Measurements from ENCODE around the gene TRMT2A.

TRMT2A gene

DNA sequence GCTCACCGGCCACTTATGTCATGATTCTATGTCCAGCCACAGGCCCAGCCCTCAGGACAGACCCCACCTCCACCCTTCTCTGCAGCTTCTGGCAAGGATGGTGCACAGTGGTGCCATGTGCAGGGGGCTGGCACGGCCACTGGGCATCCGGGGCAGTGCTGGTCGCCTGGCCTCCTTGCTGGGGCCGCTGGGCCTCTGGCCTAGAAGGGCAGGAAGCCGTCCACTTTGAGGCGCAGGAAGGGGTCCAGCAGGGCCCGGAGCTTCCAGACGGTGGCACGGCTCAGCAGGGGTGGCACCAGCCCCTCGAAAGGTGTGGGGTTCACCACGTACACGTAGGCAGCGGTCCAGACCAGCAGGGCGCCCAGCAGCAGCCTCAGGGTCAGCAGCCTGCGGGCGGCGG lies 31.4 kb upstream of the TRMT2A start:
- DNase-seq (ENCODE audit: low spot score) = no peak

DNA sequence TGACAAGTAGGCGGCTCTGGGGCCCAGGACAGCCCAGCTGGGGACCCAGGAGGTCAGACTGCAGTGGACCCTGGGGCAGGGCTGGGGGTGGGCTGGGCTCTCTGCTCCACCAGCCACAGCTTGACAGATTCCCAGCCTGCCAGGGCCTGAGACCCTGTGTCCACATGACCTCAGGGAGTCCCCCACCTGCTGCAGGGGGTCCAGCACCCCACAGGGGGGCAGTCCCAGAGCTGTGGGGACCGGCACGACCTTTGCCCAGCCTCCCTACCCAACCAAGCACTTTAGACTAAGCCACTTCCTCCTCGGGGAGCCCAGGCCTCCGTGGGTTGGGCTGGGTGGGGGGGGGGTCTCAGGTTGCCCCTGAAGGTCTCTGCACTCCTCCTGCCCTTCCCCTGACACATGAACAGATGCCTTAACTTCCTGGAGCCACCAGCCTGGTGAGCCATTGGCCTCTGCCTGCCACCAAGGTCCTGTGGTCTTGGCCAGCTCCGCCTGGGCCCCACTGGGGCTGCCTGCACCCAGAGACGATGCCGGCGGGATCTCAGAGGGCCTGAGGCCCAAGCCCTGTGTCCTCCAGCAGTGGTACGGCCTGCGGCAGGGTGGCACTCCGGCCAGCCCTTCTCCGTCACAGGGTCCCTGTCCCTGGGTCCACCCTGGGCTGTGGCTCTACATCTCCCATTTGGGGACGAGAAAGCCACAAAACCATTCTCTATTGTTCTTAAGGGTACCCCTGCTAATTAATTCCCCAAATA lies 30.4 kb upstream of the TRMT2A start:
- DNase-seq (ENCODE audit: low spot score) = no peak

DNA sequence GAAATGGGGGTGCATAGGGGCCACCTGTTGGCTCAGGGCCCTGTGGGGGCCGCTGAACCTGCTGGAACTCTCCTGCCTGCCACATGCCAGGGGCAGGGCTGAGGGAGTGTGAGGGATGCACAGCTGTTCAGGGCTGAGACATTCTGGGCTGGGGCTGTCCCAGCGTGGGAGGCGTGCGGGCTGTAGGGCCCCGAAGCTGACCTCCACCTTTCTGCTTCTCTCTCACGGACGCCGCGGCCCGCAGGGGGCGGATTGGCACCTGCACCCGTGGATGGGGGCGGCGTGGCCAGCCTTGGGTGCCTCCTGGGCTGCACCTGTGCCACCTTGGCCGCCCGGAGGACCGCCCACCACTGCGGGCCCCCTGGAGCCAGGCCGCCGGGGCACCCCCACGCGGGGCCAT lies 29.8 kb upstream of the TRMT2A start:
- DNase-seq (ENCODE audit: low spot score) = no peak

DNA sequence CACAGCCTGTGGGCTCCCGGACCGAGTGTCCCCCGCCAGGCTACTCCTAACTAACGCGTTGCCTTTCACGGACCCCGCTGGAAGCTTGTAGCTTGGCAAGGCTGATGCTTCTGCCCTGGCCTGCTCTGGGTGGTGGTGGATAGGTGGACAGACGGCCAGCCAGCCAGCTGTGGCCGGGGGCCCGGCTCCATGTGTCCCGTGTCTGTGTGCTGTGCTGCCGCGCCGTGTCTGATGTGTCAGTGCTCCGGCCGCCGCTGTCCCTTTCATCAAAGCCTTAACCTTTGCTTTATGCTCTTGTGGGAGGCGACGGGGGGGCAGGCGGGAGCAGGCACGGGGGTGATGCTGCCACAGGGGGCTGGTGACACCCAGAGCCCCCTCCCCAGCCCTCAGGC lies 28.8 kb upstream of the TRMT2A start:
- no peak for DNase-seq (ENCODE audit: low spot score)

DNA sequence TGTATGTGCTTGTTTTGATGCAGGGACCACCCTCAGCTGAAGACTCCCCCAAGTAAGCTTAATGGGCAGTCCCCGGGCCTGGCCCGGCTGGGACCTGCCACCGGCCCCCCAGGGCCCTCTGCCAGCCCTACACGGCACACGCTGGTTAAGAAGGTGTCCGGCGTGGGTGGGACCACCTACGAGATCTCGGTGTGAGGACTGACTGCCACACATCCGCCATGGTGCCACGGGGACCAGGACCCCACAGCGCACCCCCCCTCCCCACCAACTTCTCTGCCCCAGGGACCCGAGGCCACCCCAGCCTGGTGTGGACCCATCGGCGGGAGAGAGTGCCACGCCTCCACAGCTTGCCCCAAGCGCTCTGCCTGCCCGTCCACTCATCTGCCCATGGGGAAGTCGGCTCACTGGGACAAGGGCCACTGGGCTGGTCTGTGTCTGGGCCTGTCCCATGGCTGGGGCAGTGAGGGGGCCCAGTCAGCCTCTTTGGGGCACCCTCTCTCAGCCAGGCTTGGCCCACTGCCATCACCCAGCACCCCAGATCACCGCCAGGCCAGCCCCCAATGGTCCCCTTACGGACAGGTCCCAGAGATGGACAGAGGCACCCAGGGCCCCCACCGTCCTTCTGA lies 28.3 kb upstream of the TRMT2A start:
- no peak for DNase-seq (ENCODE audit: low spot score)

DNA sequence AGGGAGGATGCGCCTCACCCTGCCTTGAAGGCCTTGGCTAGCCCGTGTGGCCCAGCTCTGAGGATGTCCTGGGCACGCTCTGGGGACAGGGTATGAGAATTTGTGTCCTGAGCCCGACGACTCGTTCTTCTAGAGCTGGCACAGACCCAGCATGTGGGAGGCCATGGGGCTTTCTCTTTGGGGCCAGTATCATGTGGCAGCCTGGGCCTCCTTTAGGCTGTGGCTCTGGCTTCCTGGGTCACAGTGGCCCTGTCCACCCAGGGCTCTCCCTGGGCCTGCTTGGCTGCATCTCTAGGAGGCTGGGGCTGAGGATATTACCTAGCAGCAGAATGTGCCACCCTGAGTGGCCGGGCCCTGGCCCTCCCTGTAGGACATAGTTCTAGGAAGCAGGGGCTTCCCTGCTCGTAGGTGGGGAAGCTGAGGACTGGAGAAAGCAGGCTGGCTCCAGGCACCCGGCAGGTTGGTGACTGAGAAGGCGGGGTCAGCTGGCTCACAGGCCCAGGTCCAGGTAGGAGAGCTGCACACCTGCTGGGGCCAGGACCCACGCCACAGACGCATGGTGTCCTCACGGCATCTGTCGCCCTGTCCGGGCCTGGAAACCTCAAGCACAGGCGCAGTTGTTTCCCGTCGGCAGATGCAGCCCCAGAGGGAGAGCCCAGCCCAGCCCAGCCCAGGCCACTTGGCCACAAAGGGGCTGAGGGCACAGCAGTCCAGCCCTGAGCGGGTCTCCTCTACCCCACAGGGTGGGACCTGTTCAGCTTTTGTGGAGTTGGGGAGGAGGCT lies 27.0 kb upstream of the TRMT2A start:
- DNase-seq (ENCODE audit: low spot score) = no peak

DNA sequence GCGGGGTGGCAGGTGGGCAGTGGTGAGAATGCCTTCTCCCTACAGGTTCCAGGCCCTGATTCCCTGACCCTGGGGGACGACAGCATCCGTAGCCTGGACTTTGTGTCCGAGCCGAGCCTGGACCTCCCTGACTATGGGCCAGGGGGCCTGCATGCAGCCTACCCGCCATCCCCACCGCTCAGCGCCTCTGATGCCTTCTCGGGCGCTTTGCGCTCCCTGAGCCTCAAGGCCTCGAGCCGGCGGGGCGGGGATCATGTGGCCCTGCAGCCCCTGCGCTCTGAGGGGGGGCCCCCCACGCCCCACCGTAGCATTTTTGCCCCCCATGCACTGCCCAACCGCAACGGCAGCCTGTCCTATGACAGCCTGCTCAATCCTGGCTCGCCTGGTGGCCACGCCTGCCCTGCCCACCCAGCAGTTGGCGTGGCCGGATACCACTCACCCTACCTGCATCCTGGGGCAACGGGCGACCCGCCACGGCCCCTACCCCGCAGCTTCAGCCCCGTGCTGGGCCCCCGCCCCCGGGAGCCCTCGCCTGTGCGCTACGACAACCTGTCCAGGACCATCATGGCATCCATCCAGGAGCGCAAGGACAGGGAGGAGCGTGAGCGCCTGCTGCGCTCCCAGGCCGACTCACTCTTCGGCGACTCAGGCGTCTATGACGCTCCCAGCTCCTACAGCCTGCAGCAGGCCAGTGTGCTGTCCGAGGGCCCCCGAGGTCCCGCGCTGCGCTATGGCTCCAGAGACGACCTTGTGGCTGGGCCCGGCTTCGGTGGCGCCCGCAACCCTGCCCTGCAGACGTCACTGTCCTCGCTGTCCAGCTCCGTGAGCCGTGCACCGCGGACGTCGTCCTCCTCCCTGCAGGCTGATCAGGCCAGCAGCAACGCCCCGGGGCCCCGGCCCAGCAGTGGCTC lies 25.9 kb upstream of the TRMT2A start:
- no peak for DNase-seq (ENCODE audit: low spot score)

DNA sequence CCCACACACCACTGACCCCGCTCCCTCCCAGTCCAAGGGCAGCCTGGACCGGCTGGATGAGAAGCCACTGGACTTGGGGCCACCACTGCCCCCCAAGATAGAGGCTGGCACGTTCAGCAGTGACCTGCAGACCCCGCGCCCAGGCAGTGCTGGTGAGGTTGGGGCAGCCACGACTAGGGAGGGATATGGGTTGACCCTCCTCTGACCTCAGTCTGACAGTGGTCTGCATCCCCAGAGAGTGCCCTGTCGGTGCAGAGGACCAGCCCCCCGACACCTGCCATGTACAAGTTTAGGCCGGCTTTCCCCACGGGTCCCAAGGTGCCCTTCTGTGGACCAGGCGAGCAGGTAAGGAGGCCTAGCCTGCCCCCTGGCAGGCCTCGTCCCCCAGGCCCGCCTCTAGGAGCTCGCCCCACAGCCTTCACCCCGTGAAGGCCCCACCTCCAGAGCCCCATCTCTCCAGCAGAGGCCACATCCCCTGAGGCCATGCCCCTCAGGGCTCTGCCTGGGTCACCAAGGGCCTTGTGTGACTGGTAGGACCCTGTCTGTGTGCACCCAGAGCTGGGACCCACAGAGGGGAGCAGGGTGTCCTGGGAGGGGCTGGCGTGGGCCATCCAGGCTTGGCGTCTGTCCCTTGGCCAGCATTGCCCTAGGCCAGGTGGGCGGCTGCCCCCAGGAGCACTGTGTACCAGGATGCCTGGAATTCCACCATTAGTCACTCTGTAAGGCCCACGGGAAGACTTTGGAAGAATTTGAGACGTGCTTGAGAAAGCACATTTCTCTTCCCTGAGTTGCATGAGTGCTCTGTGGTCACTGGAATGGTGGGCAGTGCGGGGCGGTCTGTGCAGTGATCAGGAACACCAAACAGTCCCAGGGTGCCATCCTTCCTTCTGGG lies 24.4 kb upstream of the TRMT2A start:
- DNase-seq (ENCODE audit: low spot score) = peak; percentile 90

DNA sequence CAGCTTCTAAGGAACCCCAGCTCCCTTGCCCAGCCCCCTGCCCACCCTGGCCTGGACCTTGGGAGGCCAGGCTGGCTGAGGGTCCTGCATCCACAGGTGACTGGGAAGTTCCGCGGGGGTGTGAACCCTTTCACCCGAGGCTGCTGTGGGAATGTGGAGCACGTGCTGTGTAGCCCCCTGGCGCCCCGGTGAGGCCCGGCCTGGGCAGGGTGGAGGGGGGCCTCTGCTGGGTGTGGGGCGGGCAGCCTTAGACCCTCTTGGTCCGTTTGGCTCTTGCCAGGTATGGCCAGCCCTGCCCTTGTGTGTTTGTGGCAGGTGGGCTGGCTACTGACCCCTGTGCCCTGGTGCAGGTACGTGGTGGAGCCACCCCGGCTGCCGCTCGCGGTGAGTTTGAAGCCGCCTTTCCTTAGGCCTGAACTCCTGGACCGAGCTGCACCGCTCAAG lies 23.5 kb upstream of the TRMT2A start:
- DNase-seq (ENCODE audit: low spot score) = no peak

DNA sequence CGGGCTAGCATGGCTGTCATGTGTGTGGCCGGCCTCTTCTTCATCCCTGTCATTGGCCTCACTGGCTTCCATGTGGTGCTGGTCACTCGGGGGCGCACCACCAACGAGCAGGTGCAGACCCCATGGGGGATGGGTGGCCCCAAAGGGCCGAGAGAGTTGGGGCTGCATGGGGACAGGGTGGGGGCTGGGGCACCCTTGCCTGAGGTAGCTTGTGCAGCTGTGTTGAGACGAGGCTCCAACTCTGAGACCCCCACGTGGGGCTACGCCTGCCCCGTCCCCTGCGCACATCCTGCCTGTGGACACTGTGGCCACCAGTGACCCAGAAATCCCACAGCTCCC lies 23.1 kb upstream of the TRMT2A start:
- no peak for DNase-seq (ENCODE audit: low spot score)

DNA sequence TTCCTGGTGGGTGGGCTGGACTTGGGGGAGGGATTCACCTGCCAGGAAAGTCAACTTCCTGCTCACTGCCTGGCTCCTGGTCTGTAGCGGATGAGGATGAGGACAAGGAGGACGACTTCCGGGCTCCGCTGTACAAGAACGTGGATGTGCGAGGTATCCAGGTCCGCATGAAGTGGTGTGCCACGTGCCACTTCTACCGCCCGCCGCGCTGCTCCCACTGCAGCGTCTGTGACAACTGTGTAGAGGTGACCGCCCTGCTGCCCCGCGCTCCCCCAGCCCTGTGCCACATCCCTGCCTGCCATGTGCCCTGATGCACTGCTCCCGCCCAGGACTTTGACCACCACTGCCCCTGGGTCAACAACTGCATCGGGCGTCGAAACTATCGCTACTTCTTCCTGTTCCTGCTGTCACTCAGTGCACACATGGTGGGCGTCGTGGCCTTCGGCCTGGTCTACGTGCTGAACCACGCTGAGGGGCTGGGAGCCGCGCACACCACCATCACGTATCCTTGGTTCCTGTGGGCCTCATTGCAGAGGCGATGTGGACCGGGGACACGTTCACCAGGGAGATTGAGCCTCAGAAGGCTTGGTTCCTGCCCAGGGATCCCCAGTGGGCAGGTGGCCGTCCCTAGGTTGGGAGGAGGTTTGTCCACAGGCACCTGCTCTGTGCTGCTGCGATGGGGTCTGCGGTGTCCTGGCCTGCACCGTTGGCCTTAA lies 22.5 kb upstream of the TRMT2A start:
- no peak for DNase-seq (ENCODE audit: low spot score)

DNA sequence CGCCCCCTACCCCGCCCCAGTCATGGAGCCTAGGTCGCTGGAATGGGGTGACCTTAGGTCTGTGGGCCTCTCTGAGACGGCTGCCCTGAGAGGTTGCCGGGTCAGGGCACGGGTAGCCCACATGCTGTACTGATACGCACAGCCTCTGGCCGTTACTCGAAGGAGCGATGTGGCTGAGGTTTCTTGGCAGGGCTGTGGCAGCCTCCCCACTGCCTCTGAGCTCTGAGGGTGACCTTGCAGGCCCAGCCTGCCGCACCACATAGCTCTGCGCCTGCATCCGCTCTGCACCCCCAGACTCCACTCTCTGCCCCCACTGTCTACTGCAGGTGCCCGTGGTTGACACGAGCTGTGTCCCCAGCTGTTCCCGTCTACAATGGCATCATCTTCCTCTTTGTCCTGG lies 21.8 kb upstream of the TRMT2A start:
- DNase-seq (ENCODE audit: low spot score) = no peak

DNA sequence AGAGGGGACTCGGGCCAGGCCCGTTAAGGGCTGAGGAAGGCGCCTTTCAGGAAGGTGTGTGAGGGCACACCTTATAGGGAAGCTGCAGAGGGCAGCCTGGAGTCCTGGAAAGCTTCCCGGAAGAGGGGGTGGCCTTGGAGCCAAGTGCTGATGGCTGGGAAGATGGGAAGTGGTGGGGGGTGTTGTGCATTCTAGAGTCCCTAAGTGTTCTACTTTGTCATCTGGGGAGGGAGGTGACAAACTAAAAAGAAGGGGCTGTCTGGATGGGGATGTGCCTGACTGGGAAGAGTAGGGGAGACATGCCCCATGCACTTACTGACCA lies 21.4 kb upstream of the TRMT2A start:
- no peak for DNase-seq (ENCODE audit: low spot score)

DNA sequence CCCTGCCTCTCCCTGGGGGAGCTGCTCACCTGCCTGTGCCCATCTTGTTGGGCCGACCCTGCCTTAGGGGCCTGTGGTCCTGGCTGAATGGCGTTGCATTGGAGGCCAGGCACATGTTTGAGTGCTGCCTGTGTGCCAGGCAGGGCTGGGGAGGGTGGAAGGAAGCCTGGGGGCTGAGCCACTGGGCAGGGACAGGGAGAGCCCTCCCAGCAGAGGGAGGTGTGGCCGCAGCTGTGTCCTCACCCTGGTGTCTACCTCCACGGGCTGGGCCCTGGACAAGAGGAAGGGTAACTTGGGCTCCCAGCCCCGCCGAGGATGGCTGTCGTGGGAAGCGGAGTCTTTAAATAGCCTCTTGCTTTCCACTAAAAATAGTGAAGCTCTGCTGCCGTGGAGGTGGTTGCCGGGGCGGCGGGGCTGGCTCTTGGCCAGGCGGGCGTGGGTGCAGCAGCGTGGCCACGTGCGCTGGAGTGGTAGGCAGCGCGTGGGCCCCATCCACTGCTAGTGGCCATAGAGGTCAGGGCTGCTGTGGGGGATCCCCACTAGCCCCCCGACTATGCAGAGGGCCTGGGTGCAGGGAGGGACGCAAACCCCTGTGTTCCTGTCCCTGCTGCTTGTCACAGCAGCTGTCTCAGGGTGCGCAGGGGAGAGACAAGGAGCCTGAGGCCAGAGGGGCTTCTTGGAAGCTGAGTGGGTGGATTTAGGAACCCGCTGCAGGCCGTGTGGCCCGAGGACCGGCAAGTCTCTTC lies 20.8 kb upstream of the TRMT2A start:
- no peak for DNase-seq (ENCODE audit: low spot score)

DNA sequence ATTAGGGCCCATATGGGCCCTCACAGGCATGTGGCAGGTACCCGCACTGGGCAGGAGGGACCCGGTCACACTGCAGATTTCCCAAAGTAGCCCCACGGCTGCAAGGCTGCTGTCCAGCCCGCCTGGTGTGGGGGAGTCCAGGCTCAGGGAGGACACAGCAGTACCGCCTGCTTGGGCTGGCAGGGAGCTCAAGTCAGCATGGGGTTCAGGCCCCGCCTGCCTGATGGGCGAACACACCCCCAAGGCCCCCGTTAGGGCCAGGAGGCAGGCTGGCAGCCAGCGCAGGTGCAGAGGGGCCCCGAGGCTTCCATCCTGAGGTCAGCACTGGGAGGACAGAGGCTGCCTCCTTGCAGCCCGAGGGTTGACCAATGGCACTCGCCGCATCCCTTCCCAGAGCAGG lies 20.1 kb upstream of the TRMT2A start:
- no peak for DNase-seq (ENCODE audit: low spot score)

DNA sequence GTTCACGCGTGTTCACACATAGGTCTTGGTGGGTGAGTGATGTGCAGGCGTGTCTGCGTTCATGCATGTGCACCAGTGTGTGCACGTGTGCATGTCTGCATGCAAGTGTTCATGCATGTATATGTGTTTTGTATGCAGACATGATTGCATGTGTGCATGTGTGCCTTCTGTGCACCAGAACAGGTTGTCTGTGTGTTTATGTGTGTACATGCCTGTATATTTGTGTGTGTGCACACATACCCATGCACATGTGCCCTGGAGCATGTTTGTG lies 19.5 kb upstream of the TRMT2A start:
- DNase-seq (ENCODE audit: low spot score) = no peak

DNA sequence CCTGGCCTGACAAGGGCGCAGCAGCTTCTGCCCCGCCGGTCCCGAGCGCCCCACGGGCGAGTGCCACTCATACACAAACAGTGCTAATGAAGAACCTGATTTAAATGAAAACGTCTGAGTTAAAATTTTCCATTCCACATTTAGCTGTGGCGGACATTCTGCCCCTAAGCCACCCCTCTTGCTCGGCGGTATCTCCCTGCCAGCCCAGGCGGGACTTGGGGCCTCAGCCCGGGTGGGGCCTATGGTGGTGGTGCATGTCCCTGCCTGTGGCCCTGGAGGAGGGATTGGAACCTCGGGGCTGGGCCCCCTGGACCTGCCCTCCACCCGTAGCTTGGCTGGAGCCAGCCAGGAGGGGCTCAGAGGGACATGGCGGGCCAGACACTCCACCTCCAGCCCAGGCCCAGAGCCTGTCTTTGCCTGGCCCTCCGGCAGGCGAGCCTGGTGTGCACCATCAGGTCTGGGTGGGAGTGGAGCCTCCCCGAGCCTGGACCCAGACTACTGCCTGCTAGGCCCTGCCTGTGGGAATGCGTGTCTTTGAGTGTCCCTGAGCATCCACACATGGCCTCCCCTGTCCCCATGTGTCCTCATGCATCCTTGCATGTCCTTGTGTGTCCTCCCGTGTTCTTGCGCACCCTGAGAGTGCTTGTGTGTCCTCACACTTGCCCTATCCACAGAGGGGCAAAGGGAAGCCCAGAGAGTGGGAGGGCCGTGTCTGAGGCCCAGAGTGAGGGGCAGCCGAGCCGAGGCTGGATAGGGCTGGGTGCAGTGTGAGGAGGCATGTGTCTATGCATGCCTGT lies 19.0 kb upstream of the TRMT2A start:
- DNase-seq (ENCODE audit: low spot score) = no peak

DNA sequence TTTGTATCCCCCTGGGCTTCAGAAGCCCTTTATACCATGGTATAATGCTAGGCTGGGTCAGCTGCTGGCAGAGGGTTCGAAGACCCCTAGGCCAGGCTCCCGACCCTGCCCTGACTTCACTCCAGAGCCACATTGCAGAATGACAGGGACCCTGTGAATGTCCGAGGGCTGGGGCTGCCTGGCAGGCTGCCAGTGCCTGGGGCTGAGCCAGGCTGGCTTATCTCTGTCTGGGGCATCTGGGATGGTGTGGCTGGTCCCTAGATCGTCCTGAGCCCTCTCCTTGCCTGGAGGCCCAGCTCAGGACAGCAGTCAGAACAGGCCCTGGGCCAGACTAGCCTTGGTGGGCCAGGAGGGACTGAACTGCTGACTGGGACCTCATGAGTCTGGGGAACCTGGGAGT lies 18.2 kb upstream of the TRMT2A start:
- DNase-seq (ENCODE audit: low spot score) = no peak

DNA sequence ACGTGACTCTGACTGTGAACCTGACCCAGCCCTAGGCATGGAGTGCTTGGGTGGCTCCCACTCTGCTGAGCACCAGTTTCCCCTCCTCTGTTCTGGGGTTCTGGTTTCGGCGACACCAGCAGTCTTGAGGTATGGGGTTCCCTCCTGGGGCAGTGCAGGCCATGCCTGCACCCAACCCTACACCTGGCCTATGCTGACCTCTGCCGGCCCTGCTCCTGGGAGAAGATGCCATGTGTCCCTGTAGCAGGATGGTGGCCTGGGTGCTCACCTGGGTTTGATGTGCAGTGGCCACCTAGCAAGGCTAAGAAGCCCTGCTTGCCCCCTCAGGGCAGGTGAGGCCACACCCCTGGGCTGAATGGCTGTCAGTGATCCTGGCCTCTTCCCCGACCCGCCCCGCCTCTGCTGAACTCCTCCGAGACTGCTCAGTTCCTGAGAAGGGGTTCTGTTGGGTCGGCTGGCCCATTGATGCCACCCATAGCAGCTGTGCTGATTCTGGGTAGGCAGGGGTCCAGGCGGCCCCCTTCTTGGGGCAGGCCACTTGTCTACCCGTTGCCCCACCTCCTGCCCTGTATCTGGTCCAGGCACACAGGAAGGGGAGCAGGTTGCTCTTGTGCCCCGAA lies 17.0 kb upstream of the TRMT2A start:
- DNase-seq (ENCODE audit: low spot score) = no peak
